ENCODE measurements around the gene C6orf52. TPM values are rescaled to one million over a fixed set of nuclear protein-coding genes. Genes with fewer than 3 reads are reported as not detected.
"Not testable (repeated sequence)": the region's sequence is repeated elsewhere in the genome, so short reads cannot be mapped to it uniquely, and the experiment has no call there.

Gene C6orf52
- total RNA-seq (ENCODE audit: low replicate concordance) = 0.45 and 2.9 TPM in 2 replicates

- Mint-ChIP-seq H3K4me3 (peak within 1 kb of the TSS; percentile 99), H3K36me3 (peaks cover 4% of the 10 kb centered on the region), H3K4me1 (peaks cover 35% of the 10 kb centered on the region), H3K27me3 (ENCODE audit: insufficient read depth, low read depth) (peaks cover 2% of the 10 kb centered on the region), H3K9me3 (no peaks in the 10 kb centered on the region), H3K27ac (peak within 1 kb of the TSS; percentile 100)
- Histone ChIP-seq H3K27me3 (no peaks in the 10 kb centered on the region), H2AFZ (replicated peaks) (peak within 1 kb of the TSS; percentile 100), H4K20me1 (ENCODE audit: low read depth) (no peaks in the 10 kb centered on the region), H3K9me3 (ENCODE audit: low read depth) (no peaks in the 10 kb centered on the region), H3K4me1 (peaks cover 37% of the 10 kb centered on the region), H3K36me3 (no peaks in the 10 kb centered on the region), H3K4me2 (peak within 1 kb of the TSS; percentile 87), H3K79me2 (ENCODE audit: low read depth) (peaks cover 69% of the 10 kb centered on the region), H3K4me3 (peak within 1 kb of the TSS; percentile 92), H3K9ac (peak within 1 kb of the TSS; percentile 93), H3K27ac (peak within 1 kb of the TSS; percentile 99), H3F3A (ENCODE audit: low read depth) (peaks cover 52% of the 10 kb centered on the region)
- DNase-seq (ENCODE audit: low spot score) = peak; percentile 97
- no peak for TF ChIP-seq EZH2phosphoT487 (IDR thresholded peaks at IDR 0.05)
- no peak for TF ChIP-seq EZH2 (IDR thresholded peaks at IDR 0.05)
- TF ChIP-seq CTCF (IDR thresholded peaks at IDR 0.05) = no peak
Measured at GRCh38 chr6:10694302-10695085, at the start of gene C6orf52, which contains the start of gene PAK1IP1. C6orf52 (minus strand) TSS chr6:10694616; CDS start chr6:10687550, 7,066 bp downstream. PAK1IP1 (plus strand) TSS chr6:10694972; CDS start chr6:10694986, 14 bp downstream.

GRCh38 chr6:10743515-10743914 lies 49.1 kb upstream of the C6orf52 start:
- H3K36me3 ChIP-seq = no peaks in the 10 kb centered on the region
- no peak overlapping the region for H2AFZ ChIP-seq (replicated peaks)
- no peaks in the 10 kb centered on the region for H3K9me3 ChIP-seq (ENCODE audit: low read depth)
- Mint-ChIP-seq H3K27me3 (ENCODE audit: insufficient read depth, low read depth) (peaks cover 5% of the 10 kb centered on the region), H3K36me3 (peaks cover 2% of the 10 kb centered on the region), H3K27ac (no peak overlapping the region), H3K4me3 (no peak overlapping the region), H3K9me3 (no peaks in the 10 kb centered on the region), H3K4me1 (peaks cover 8% of the 10 kb centered on the region)
- DNase-seq (ENCODE audit: low spot score) = no peak
- H3K27me3 ChIP-seq = no peaks in the 10 kb centered on the region
- no peak overlapping the region for H3K4me3 ChIP-seq
- peaks cover 11% of the 10 kb centered on the region for H3F3A ChIP-seq (ENCODE audit: low read depth)
- no peak overlapping the region for H3K4me2 ChIP-seq
- H3K27ac ChIP-seq = no peak overlapping the region
- peaks cover 13% of the 10 kb centered on the region for H3K4me1 ChIP-seq
- TF ChIP-seq EZH2 (IDR thresholded peaks at IDR 0.05) = no peak
- TF ChIP-seq CTCF (IDR thresholded peaks at IDR 0.05) = no peak
- TF ChIP-seq EZH2phosphoT487 (IDR thresholded peaks at IDR 0.05) = no peak
- no peak overlapping the region for H3K9ac ChIP-seq
- peaks cover 9% of the 10 kb centered on the region for H3K79me2 ChIP-seq (ENCODE audit: low read depth)
- H4K20me1 ChIP-seq (ENCODE audit: low read depth) = peaks cover 4% of the 10 kb centered on the region

- no peaks in the 10 kb centered on the region for H4K20me1 ChIP-seq (ENCODE audit: low read depth)
- TF ChIP-seq CTCF (IDR thresholded peaks at IDR 0.05) = no peak
- no peak for TF ChIP-seq EZH2 (IDR thresholded peaks at IDR 0.05)
- TF ChIP-seq EZH2phosphoT487 (IDR thresholded peaks at IDR 0.05) = no peak
- peaks cover 6% of the 10 kb centered on the region for H3K4me1 Mint-ChIP-seq
- H3F3A ChIP-seq (ENCODE audit: low read depth) = peaks cover 11% of the 10 kb centered on the region
- no peak for DNase-seq (ENCODE audit: low spot score)
- no peak overlapping the region for H3K27ac Mint-ChIP-seq
- H3K27ac ChIP-seq = no peak overlapping the region
- no peak overlapping the region for H3K4me3 Mint-ChIP-seq
- no peaks in the 10 kb centered on the region for H3K9me3 ChIP-seq (ENCODE audit: low read depth)
- no peaks in the 10 kb centered on the region for H3K36me3 ChIP-seq
- H3K9me3 Mint-ChIP-seq = no peaks in the 10 kb centered on the region
- H3K27me3 ChIP-seq = no peaks in the 10 kb centered on the region
- H3K4me1 ChIP-seq = peaks cover 10% of the 10 kb centered on the region
- H3K9ac ChIP-seq = no peak overlapping the region
- no peak overlapping the region for H3K4me2 ChIP-seq
- H3K27me3 Mint-ChIP-seq (ENCODE audit: insufficient read depth, low read depth) = no peaks in the 10 kb centered on the region
- H2AFZ ChIP-seq (replicated peaks) = no peak overlapping the region
- H3K4me3 ChIP-seq = no peak overlapping the region
- H3K79me2 ChIP-seq (ENCODE audit: low read depth) = no peaks in the 10 kb centered on the region
- H3K36me3 Mint-ChIP-seq = peaks cover 2% of the 10 kb centered on the region
Measured at GRCh38 chr6:10742251-10742650, 47.8 kb upstream of the C6orf52 start.

GRCh38 chr6:10741643-10742042 lies 47.2 kb upstream of the C6orf52 start:
- H3K36me3 Mint-ChIP-seq; H3K27me3 Mint-ChIP-seq (ENCODE audit: insufficient read depth, low read depth); H3K27me3 ChIP-seq: not testable (repeated sequence)

More at GRCh38 chr6:10741643-10742042, 47.2 kb upstream of the C6orf52 start:
- H4K20me1 ChIP-seq (ENCODE audit: low read depth); H3K4me3 Mint-ChIP-seq; H2AFZ ChIP-seq (replicated peaks); H3K4me2 ChIP-seq; H3K27ac ChIP-seq; H3K4me1 Mint-ChIP-seq; DNase-seq (ENCODE audit: low spot score); H3K9me3 ChIP-seq (ENCODE audit: low read depth); H3F3A ChIP-seq (ENCODE audit: low read depth); H3K27ac Mint-ChIP-seq; H3K36me3 ChIP-seq; H3K9me3 Mint-ChIP-seq; H3K4me1 ChIP-seq; H3K79me2 ChIP-seq (ENCODE audit: low read depth); H3K4me3 ChIP-seq; H3K9ac ChIP-seq: not testable (repeated sequence)

Measured in neural progenitor cell (in vitro differentiated cells).